Measurements from ENCODE around the gene ZNF444. TPM values are rescaled to one million over a fixed set of nuclear protein-coding genes. Genes with fewer than 3 reads are reported as not detected.

Gene ZNF444
- total RNA-seq = 10 to 100 TPM; 17.0 to 27.9 (median 23.1) TPM
- polyA plus RNA-seq = 10 to 100 TPM; 17.0 to 35.1 (median 22.6) TPM
- long read RNA-seq, donor 1, partial matches to known transcripts = 0 of 5 reads
- long read RNA-seq, donor 1, other reads (novel, unspliced or antisense) = 0 of 5 reads
- long read RNA-seq, donor 2, partial matches to known transcripts = 0 of 4 reads
- long read RNA-seq, donor 2, other reads (novel, unspliced or antisense) = 0 of 4 reads

DNA sequence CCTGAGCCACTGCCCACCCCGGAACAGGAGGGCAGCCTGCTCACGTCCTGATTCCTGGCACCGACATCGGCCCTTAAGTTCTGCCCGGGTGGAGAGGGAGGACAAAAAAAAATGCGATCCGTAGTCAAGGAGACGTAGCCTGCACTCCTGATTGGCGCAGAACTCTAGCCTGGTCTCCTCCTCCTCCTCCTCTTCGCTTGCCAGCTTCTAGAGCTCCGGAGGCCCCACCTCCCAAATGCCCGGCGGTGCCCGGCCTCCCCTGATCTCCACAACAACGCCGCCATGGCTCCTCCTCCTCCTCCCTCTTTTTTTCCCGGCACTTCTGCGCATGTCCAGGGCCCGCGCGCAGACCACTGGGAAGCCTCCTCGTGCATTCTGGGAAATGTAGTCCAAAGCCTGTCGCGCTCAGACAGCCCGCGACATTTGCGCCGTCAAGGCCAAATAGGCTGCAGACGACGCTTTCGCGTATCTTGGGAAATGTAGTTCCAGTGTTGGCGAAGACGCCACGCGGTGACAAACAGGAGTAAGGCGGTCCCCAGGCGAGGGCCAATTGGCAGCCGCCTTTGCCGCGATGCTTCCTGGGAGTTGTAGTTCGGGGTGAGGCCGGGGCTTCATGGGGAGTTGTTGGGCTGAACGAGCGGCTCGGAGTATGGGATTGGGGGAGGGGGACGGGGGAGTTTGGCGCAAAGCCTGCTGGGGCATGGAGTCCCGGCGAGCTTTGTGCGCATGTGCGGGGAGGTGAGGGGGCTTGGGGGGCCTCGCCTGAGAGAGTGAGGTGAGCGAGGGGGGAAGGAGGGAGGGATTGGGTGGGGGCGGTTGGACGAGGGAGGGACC, at the start of gene ZNF444:
Gene ZNF444 (plus strand): TSS at position 705 of the 834 bp plus-strand sequence. CDS start 5,625 bp downstream, outside the sequence.
- peaks cover 0 to 9% (median 0%) of the 10 kb centered on the region in 6 donors for H3K36me3 ChIP-seq
- no peaks in the 10 kb centered on the region for H3K9me3 ChIP-seq
- intact Hi-C loops (cut with DNase I; ENCODE audit: low total_unique reads) = no loop called here
- H3K27me3 ChIP-seq (replicated peaks in 1 of 7) = no peaks in the 10 kb centered on the region
- WGBS, 5 donors = 0 to 1% (median 0%) methylated on average over 46 to 56 of the region's 56 CpGs
- peak within 1 kb of the TSS; percentile 54 to 76 (median 64) for H3K4me3 ChIP-seq
- peaks cover 10 to 64% (median 32%) of the 10 kb centered on the region in 6 donors for H3K4me1 ChIP-seq
- H3K27ac ChIP-seq = peak within 1 kb of the TSS; percentile 38 to 93 (median 86)
- DNase-seq = peak; percentile 99
- TF ChIP-seq POLR2AphosphoS5 (IDR thresholded peaks at IDR 0.05) = peak; percentile 90 to 94 (median 91)
- TF ChIP-seq POLR2A (IDR thresholded peaks at IDR 0.05) = peak in 1 of 3 donors; percentile 84
- TF ChIP-seq, protein P1, sequence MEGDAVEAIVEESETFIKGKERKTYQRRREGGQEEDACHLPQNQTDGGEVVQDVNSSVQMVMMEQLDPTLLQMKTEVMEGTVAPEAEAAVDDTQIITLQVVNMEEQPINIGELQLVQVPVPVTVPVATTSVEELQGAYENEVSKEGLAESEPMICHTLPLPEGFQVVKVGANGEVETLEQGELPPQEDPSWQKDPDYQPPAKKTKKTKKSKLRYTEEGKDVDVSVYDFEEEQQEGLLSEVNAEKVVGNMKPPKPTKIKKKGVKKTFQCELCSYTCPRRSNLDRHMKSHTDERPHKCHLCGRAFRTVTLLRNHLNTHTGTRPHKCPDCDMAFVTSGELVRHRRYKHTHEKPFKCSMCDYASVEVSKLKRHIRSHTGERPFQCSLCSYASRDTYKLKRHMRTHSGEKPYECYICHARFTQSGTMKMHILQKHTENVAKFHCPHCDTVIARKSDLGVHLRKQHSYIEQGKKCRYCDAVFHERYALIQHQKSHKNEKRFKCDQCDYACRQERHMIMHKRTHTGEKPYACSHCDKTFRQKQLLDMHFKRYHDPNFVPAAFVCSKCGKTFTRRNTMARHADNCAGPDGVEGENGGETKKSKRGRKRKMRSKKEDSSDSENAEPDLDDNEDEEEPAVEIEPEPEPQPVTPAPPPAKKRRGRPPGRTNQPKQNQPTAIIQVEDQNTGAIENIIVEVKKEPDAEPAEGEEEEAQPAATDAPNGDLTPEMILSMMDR (IDR thresholded peaks at IDR 0.05 in 8 of 11, conservative IDR thresholded peaks at IDR 0.05 in 3 of 11) = peak in 2 of 11 experiments; percentile 29 to 33

DNA sequence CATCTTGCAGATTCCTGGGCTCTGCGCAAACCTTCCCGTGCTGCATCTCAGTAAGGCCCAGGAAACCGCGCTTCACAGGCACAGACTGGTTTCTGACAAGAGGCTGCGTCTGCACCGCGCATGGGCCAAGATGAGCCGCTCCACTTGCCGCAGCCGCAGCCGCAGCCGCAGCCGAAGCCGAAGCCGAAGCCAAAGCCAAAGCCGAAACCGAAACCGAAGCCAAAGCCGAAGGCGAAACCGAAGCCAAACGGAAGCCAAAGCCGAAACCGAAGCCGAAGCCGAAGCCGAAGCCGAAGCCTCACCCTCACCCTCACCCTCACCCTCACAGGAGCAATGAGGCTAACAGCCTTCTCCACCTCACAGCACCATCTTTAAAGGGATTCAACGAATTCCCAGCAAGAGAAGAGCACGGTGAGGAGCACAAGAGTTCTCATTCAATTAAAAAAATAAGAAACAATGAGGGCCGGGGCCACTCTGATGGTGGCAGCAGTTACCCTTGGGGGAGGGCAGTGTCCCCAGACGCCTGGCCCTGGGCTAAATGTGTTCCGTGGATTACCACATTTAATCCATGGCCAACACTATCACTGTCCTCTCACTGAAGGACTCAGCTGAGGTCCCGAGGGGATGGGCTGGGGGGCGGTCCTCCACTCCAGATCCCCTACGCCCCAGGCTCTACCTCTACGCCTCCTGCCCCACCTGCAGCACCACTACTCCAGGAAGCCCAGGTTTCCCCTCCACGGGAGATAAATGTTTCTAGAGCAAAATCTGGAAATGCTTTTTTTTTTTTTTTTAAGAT, 49.1 kb upstream of the ZNF444 start:
- Histone ChIP-seq H3K4me3 (peak overlapping the region in 3 of 8 donors; percentile 13 to 56 (median 17)), H3K9me3 (no peaks in the 10 kb centered on the region), H3K27ac (peak overlapping the region in 4 of 8 donors; percentile 47 to 67 (median 53)), H3K27me3 (replicated peaks in 1 of 7) (no peaks in the 10 kb centered on the region), H3K36me3 (peaks cover 0 to 98% (median 36%) of the 10 kb centered on the region in 6 donors), H3K4me1 (peaks cover 0 to 72% (median 28%) of the 10 kb centered on the region in 6 donors)
- DNase-seq = no peak
- 65 to 86% (median 80%) methylated on average over 38 of the region's 38 CpGs for WGBS, 5 donors
- TF ChIP-seq, protein P1 (IDR thresholded peaks at IDR 0.05 in 8 of 11, conservative IDR thresholded peaks at IDR 0.05 in 3 of 11) = no peak
- peak in 2 of 3 donors; percentile 18 to 68 for TF ChIP-seq POLR2AphosphoS5 (IDR thresholded peaks at IDR 0.05)
- intact Hi-C loops (cut with DNase I; ENCODE audit: low total_unique reads) = no loop called here

DNA sequence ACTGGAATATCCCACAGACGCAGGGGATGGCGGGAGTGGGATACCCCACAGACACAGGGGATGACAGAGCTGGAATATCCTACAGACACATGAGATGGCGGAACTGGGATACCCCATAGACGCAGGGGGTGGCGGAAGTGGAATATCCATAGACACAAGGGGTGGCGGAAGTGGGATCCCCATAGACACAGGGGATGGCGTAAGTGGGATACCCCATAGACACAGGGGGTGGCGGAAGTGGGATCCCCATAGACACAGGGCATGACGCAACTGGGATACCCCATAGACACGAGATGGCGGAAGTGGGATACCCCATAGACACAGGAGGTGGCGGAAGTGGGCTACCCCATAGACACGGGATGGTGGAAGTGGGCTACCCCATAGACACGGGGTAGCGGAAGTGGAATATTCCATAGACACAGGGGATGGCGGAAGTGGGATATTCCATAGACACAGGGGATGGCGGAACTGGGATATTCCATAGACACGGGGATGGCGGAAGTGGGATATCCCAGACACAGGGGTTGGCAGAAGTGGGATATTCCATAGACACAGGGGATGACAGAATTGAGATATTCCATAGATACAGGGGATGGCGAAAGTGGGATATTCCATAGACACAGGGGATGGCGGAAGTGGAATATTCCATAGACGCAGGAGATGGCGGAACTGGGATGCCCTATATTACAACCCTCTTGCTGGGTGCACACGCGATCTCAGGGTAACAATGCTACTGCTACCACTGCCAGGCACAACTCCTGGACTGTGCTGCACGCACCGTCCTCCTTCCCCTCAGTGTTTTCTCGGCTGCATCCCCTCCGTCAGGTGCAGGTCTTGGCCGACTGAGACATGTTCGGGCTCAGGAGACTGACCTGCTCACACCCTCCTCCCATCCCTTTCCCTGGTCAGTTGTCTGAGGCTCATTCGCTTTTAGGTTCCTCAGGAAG, 48.1 kb upstream of the ZNF444 start:
- intact Hi-C loops (cut with DNase I; ENCODE audit: low total_unique reads) = no loop called here
- H3K27me3 ChIP-seq (replicated peaks in 1 of 7) = no peaks in the 10 kb centered on the region
- no peaks in the 10 kb centered on the region for H3K9me3 ChIP-seq
- TF ChIP-seq POLR2AphosphoS5 (IDR thresholded peaks at IDR 0.05) = peak; percentile 43 to 67 (median 53)
- no peak for TF ChIP-seq POLR2A (IDR thresholded peaks at IDR 0.05)
- TF ChIP-seq, protein P1 (IDR thresholded peaks at IDR 0.05 in 8 of 11, conservative IDR thresholded peaks at IDR 0.05 in 3 of 11) = no peak
- whole genome bisulfite sequencing, 5 donors = 96 to 99% (median 97%) methylated on average over 32 of the region's 32 CpGs
- no peak overlapping the region for H3K4me3 ChIP-seq
- H3K36me3 ChIP-seq = peaks cover 0 to 98% (median 35%) of the 10 kb centered on the region in 6 donors
- no peak for DNase-seq
- H3K4me1 ChIP-seq = peaks cover 0 to 71% (median 30%) of the 10 kb centered on the region in 6 donors
- H3K27ac ChIP-seq = peak overlapping the region in 1 of 8 donors; percentile 67
